Measurements from ENCODE around the gene RIPK1. TPM values are rescaled to one million over a fixed set of nuclear protein-coding genes. Genes with fewer than 3 reads are reported as not detected.

The RIPK1 gene
- total and polyA plus RNA-seq, 10 of the 15 experiments (the other 5 are each of a cell fraction or from before 2014, with no cell fraction given): 1.6 to 11.2 (median 6.3) TPM

DNA sequence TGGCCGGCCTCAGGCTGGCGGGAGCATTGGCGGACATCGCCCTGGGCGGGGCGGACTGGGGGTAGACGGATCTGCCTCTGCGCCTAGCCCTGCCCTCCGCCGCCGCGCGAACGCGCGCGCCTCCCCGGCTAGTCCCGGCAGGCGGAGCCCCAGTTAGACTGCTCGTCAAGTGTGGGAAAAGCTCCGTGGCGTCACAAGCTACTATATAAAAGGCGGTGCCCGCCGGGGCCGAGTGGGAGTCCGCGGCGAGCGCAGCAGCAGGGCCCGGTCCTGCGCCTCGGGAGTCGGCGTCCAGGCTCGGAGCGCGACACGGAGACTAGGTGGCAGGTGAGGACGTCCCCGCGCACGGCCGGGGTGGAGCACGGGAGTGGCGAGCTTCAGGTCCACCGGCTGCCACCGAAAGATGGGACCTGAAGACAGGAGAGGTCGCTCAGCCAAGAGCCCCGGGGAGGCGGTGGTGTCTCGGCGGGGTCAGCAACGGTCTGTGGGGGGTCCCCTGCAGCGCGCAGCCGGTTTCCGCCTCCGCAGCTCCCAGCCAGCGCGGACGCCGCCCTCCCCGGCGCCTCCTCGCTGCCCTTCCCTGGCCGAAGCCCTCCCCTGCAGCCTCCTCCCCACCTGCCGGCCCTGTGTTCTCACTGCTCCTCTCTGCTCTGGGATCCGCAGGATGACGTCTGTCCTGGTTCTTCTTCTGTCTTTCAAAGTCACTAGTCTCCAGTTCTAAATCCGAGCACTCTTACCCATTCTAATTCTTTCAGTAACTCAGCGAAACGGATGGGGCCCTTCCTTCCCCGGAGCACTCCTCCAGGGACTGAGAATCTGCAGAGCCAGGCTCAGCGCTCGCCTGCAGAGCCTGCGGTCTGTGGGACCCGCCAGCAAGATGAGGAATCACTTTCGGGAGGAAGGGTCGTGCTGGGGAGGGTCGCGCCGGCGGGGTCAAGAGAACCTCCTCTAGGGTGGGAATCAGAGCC lies 4.3 kb upstream of the RIPK1 start (continued):
- TF ChIP-seq POLR2AphosphoS5 (IDR thresholded peaks at IDR 0.05; ENCODE audit: low read length) (peak; percentile 80), POLR2A (IDR thresholded peaks at IDR 0.05; ENCODE audit: low read depth, low read length) (peak; percentile 85), LARP7 (IDR thresholded peaks at IDR 0.05) (peak; percentile 42; the same call in 1 of the 2 replicates)
- TF ChIP-seq, protein P1, sequence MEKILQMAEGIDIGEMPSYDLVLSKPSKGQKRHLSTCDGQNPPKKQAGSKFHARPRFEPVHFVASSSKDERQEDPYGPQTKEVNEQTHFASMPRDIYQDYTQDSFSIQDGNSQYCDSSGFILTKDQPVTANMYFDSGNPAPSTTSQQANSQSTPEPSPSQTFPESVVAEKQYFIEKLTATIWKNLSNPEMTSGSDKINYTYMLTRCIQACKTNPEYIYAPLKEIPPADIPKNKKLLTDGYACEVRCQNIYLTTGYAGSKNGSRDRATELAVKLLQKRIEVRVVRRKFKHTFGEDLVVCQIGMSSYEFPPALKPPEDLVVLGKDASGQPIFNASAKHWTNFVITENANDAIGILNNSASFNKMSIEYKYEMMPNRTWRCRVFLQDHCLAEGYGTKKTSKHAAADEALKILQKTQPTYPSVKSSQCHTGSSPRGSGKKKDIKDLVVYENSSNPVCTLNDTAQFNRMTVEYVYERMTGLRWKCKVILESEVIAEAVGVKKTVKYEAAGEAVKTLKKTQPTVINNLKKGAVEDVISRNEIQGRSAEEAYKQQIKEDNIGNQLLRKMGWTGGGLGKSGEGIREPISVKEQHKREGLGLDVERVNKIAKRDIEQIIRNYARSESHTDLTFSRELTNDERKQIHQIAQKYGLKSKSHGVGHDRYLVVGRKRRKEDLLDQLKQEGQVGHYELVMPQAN (conservative IDR thresholded peaks at IDR 0.05): 0 out of 2 replicates have a peak, but pooled peaks have one; percentile 27

DNA sequence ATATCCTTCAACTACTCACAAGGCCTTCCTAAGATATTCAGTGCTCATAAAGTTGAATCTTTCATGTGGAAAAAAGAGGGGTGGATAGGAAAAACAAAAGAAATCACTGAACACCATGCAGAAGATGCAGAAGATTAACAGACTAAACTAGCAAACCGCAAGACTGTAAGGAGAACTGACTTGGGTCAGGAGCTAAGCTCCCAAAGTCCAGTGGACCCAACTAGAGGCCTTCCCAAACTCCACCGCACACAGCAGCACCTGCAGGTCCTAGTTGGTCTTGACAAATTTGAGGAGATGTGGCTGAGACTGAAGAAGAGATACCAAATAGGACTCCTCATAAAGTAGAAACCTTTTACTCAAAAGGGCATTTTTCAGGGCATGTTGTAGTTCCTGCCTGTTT lies 3.3 kb downstream of the RIPK1 start:
- H3K27ac ChIP-seq (ENCODE audit: control insufficient read depth, insufficient read depth): no peak overlapping the region
- H2AFZ ChIP-seq (ENCODE audit: control insufficient read depth, low read depth, low read length): no peak overlapping the region
- WGBS (ENCODE audit: insufficient coverage, insufficient replicate concordance, low lambda C conversion rate, missing lambda C conversion rate): 98% methylated on average over 2 of the region's 2 CpGs
- no peak overlapping the region for H3K9ac ChIP-seq (ENCODE audit: control insufficient read depth, insufficient read depth, low read length)
- intact Hi-C loops (cut with micrococcal nuclease; ENCODE audit: unreplicated experiment): no loop called here
- CTCF ChIA-PET: interaction anchor here (1.8 kb wide), 1 partner anchor 82 kb away, joined by 8 read pairs; no protein-coding TSS in a partner anchor
- RAD21 ChIA-PET (ENCODE audit: unreplicated experiment): interaction anchor here (0.7 kb wide), 1 partner anchor 14 kb away, joined by 3 read pairs; no protein-coding TSS in a partner anchor
- no peak overlapping the region for H3K4me2 ChIP-seq (ENCODE audit: control insufficient read depth, insufficient read depth)
- no peaks in the 10 kb centered on the region for H3K9me3 ChIP-seq (replicated peaks; ENCODE audit: control insufficient read depth, insufficient read depth, low read length)
- H4K20me1 ChIP-seq (ENCODE audit: control insufficient read depth, insufficient read depth): no peaks in the 10 kb centered on the region
- peaks cover 14% of the 10 kb centered on the region for H3K79me2 ChIP-seq (ENCODE audit: control insufficient read depth, insufficient read depth, low read length)
- H3K4me3 ChIP-seq: no peak overlapping the region
- DNase-seq (ENCODE audit: low read depth, low spot score) (no peak), ATAC-seq (no peak), FAIRE-seq (no peak)
- H3K36me3 ChIP-seq (ENCODE audit: control insufficient read depth in 2 of 2, insufficient read depth in 2 of 2, low read length in 1 of 2): no peaks in the 10 kb centered on the region; a peak in 1 of 4 replicates
- H3K27me3 ChIP-seq (replicated peaks in 1 of 2; ENCODE audit: control insufficient read depth in 2 of 2, insufficient read depth in 2 of 2, low read length in 1 of 2): no peaks in the 10 kb centered on the region
- in situ Hi-C loops (cut with MboI): no loop called here
- BruUV-seq (replicated peaks): no TSS peak
- H3K4me1 ChIP-seq (ENCODE audit: control insufficient read depth, insufficient read depth, low read length): peaks cover 4% of the 10 kb centered on the region; the same call in 1 of the 2 replicates
- POLR2A ChIA-PET: interaction anchor here (1.1 kb wide), 1 partner anchor 25 kb away, joined by 3 read pairs; no protein-coding TSS in a partner anchor
- SMC1A ChIA-PET (ENCODE audit: uncharacterized antibody, unreplicated experiment): no interaction called here
- TF ChIP-seq NFYB (IDR thresholded peaks at IDR 0.05; ENCODE audit: insufficient read depth, low read depth, low read length) (no peak), NR2C1 (IDR thresholded peaks at IDR 0.05) (no peak), GATAD2B (conservative IDR thresholded peaks at IDR 0.05; ENCODE audit: low read depth) (no peak), RUNX3 (IDR thresholded peaks at IDR 0.05; ENCODE audit: low read length) (no peak), MXI1 (IDR thresholded peaks at IDR 0.05; ENCODE audit: low read depth, low read length) (no peak), ETV6 (conservative IDR thresholded peaks at IDR 0.05 in 1 of 2, IDR thresholded peaks at IDR 0.05 in 1 of 2; ENCODE audit: borderline replicate concordance in 1 of 2, low read depth in 1 of 2) (no peak), ZNF622 (IDR thresholded peaks at IDR 0.05) (no peak), CBX5 (IDR thresholded peaks at IDR 0.05; ENCODE audit: low read depth) (no peak), RAD21 (IDR thresholded peaks at IDR 0.05; ENCODE audit: insufficient read depth, low read depth, low read length) (no peak)
- TF ChIP-seq, protein P2, sequence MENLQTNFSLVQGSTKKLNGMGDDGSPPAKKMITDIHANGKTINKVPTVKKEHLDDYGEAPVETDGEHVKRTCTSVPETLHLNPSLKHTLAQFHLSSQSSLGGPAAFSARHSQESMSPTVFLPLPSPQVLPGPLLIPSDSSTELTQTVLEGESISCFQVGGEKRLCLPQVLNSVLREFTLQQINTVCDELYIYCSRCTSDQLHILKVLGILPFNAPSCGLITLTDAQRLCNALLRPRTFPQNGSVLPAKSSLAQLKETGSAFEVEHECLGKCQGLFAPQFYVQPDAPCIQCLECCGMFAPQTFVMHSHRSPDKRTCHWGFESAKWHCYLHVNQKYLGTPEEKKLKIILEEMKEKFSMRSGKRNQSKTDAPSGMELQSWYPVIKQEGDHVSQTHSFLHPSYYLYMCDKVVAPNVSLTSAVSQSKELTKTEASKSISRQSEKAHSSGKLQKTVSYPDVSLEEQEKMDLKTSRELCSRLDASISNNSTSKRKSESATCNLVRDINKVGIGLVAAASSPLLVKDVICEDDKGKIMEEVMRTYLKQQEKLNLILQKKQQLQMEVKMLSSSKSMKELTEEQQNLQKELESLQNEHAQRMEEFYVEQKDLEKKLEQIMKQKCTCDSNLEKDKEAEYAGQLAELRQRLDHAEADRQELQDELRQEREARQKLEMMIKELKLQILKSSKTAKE (IDR thresholded peaks at IDR 0.05; ENCODE audit: low read depth, poor library complexity, severe bottlenecking): no peak
- TF ChIP-seq, protein P3, sequence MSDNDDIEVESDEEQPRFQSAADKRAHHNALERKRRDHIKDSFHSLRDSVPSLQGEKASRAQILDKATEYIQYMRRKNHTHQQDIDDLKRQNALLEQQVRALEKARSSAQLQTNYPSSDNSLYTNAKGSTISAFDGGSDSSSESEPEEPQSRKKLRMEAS (IDR thresholded peaks at IDR 0.05; ENCODE audit: low read depth, low read length): no peak

Data from GM12878 (cell line).